Body of pancreas (tissue), 4 donors: Measurements from ENCODE around the gene TMEM115.

Source experiments
- POLR2A ChIP-seq, 3 donors: fragments of 450-650 bp; IDR thresholded peaks; one replicate each; pipeline ENCODE4 v1.6.1; 2016; ENCODE audit warnings: antibody characterized with exemption in 3 of 3, mild to moderate bottlenecking in 2 of 3
- TF ChIP-seq, protein P1 (sequence below), 7 experiments: fragments of 450-650 bp in 4 of 7; fragments of 200-600 bp in 3 of 7; sonication (generic) in 3 of 7; IDR thresholded peaks; one replicate each; pipeline ENCODE4 v1.5.1; 2016 to 2019; ENCODE audit warnings: antibody characterized with exemption in 7 of 7

DNA sequence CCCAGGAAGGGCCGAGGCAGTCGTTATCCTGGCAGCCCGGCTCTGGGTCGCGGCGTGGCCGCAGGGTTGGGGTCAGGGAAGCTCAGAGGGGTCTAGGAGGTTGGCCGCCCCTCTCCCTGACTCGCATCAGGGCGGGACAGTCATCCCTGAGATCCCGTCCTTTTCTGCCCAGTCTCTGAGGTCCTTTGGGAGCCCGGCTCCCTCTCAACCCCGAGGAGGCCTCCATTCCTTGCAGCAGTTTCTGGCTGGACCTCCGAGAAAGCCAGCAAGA is 37.3 kb downstream of the TMEM115 start:
- TF ChIP-seq, protein P1, sequence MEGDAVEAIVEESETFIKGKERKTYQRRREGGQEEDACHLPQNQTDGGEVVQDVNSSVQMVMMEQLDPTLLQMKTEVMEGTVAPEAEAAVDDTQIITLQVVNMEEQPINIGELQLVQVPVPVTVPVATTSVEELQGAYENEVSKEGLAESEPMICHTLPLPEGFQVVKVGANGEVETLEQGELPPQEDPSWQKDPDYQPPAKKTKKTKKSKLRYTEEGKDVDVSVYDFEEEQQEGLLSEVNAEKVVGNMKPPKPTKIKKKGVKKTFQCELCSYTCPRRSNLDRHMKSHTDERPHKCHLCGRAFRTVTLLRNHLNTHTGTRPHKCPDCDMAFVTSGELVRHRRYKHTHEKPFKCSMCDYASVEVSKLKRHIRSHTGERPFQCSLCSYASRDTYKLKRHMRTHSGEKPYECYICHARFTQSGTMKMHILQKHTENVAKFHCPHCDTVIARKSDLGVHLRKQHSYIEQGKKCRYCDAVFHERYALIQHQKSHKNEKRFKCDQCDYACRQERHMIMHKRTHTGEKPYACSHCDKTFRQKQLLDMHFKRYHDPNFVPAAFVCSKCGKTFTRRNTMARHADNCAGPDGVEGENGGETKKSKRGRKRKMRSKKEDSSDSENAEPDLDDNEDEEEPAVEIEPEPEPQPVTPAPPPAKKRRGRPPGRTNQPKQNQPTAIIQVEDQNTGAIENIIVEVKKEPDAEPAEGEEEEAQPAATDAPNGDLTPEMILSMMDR (IDR thresholded peaks at IDR 0.05): no peak
- peak in 1 of 3 donors; percentile 3 for TF ChIP-seq POLR2A (IDR thresholded peaks at IDR 0.05)
